Measurements from ENCODE around the gene ATP6AP1.

DNA sequence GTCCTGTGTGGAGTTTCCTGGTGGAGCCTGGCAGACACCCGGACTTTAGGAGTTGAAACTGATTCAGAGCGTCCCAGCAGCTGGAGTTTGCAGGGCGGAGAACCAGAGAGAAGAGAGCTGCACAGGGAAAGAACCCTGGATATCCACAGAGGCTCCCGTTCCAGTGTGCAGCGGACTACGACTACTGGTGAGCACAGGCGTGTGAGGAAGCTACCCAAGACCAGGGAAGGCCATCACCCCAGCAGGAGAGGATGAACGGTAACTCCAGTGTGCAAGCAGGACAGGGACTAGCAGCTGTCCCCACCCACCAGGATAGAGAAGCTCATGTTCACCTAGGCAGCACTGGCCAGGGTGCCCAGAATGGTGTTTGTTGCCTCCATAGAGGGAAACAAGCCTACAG, 48.3 kb downstream of the ATP6AP1 start:
- TF ChIP-seq, protein P1, sequence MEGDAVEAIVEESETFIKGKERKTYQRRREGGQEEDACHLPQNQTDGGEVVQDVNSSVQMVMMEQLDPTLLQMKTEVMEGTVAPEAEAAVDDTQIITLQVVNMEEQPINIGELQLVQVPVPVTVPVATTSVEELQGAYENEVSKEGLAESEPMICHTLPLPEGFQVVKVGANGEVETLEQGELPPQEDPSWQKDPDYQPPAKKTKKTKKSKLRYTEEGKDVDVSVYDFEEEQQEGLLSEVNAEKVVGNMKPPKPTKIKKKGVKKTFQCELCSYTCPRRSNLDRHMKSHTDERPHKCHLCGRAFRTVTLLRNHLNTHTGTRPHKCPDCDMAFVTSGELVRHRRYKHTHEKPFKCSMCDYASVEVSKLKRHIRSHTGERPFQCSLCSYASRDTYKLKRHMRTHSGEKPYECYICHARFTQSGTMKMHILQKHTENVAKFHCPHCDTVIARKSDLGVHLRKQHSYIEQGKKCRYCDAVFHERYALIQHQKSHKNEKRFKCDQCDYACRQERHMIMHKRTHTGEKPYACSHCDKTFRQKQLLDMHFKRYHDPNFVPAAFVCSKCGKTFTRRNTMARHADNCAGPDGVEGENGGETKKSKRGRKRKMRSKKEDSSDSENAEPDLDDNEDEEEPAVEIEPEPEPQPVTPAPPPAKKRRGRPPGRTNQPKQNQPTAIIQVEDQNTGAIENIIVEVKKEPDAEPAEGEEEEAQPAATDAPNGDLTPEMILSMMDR (IDR thresholded peaks at IDR 0.05; ENCODE audit: low read depth, low read length) = no peak
- no peak for TF ChIP-seq EZH2phosphoT487 (IDR thresholded peaks at IDR 0.05; ENCODE audit: low read depth)
